ENCODE data around the gene PGM2L1.
A peak's percentile ranks its signal among the peaks of the same experiment; 100 is the strongest.
"Not testable (repeated sequence)": the region's sequence is repeated elsewhere in the genome, so short reads cannot be mapped to it uniquely, and the experiment has no call there.

The PGM2L1 gene

DNA sequence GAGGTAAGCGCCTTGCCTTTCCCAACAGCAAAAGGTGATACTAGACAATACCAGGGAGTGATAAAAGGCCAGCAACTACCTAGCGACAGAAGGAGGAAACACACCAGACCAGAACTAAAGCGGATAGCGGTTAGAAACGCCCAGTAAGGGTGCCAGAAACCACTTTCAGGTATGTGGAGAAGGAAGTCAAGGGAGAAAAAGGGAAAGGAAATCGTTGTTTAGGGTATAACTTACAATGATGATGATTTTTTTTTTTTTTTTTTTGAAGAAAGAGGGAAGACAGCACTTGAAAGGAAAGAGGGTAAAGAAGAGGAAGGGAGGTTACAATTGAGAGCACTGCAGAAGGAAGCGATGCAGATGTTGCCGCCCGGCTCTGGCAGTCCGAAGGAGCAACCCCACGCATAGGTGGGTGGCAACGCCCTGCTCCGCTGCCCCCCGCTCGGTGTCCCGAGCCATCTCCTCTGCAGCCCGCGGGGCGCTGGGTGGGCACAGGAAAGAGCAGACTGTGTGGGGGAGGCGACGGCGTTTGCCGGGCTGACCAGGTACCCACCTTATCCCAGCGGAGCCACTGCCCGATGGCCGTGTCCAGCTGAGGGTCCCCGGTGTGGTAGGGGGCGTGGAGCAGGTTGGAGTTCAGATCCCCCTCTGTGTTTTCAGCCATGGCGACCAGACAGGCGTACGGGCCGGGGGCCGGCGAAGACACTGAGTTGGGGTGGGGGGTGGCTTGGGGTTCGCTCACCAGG, 561 bp downstream of the PGM2L1 start:
- no peak for DNase-seq

DNA sequence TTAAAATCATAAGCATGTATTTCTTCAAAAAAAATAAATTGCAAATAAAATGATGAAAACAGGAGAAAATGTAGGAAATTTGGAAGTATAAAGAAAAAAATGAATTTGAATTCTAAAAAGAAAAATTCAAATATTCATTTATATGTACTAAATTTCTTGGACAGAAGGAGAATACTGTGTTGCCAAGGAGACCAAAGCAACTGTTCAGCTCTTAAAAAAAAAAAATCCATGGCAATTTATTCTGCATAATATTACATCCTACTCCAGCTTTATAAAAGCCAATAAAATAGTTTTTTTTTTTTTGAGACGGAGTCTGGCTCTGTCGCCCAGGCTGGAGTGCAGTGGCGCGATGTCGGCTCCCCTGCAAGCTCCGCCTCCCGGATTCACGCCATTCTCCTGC, 6.0 kb downstream of the PGM2L1 start:
- DNase-seq: no peak

GRCh38 chr11:74391193-74391592, 7.0 kb downstream of the PGM2L1 start:
- DNase-seq: no peak

- DNase-seq: no peak
Observed at GRCh38 chr11:74390697-74391096, 7.5 kb downstream of the PGM2L1 start.

DNA sequence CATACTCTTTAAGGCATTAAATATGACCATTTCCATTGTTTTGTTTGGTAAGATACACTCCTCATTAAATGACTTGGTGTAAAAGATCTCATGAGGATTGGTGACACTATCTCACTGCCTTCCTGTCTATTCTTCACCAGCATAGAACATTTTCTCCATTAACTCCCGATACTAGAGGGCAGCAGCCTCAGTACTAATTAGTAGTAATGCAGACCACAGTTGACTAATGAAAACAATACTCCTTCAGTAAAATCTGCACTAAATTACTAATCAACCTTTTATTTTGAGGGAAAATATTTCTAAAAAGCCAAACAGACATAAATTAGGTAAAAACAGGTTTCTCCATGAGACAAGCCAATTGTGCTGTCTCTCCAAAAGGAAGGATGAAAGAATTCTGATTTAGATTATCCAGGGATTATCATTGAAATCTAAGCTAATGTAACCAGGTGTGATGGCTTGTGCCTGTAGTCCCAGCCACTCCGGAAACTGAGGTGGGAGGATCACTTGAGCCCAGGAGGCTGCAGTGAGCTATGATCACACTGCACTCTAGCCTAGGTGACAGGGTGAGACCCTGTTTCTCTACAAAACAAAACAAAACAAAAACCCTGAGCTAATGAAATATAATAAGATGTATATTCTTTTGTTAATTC, 9.4 kb downstream of the PGM2L1 start:
- peak; percentile 9 for DNase-seq

DNA sequence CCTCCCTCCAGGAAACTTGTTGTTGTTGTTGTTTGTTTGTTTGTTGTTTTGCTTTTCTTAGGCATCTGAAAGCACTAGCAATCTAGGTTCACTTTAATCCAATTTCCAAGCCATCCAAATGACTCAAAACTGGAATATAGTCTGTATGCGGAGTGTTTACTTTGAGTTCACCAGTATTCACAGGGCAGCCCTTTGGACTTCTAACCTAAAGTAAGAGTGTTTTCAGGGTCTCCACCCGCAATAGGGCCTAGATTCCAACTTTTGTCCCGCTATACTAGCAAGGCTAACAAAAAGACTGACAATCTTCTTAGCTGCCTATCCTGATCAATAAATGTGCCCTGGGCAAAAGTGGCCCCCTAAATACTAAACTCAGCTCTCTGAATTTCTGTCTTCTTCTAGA, 13.6 kb downstream of the PGM2L1 start:
- DNase-seq: no peak

DNA sequence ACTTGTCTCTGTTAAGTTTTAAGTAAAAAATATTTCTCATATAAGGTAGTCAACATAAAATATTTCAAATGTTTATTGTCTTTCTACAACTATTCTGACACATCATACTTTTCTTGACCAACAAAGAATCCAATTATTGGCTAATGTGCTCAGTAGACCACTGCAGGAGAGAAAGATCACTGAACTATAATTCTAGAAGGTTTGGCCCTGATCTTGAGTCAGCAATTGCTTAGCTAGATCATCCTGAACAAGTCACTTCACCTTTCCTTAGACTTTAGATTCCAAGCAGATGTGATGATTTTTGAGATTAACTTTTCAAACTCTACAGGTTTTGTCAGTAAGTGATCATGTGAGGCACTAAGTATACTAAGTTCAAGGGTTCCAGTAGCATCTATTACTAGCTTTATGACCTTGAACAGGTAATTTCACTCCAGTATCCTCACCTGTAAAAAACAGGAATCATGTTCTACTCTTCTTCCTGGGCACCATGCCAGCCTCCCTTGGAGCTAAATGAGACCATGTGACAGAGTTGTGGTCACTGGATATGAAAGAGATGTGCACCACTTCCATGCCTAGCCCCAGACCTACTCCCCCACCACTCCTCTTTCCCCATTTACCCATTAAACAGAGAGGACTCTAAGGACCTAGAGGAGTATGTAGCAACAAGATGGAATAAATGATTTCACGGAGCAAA, 17.3 kb downstream of the PGM2L1 start:
- DNase-seq: no peak

GRCh38 chr11:74377689-74378088, 20.5 kb downstream of the PGM2L1 start:
- no peak for DNase-seq

- DNase-seq: no peak
Observed at GRCh38 chr11:74373382-74373781, 24.9 kb downstream of the PGM2L1 start.

- DNase-seq: peak; percentile 32
Observed at GRCh38 chr11:74371269-74372052, 26.8 kb downstream of the PGM2L1 start.

- no peak for DNase-seq
Observed at GRCh38 chr11:74370123-74370522, 28.1 kb downstream of the PGM2L1 start.

DNA sequence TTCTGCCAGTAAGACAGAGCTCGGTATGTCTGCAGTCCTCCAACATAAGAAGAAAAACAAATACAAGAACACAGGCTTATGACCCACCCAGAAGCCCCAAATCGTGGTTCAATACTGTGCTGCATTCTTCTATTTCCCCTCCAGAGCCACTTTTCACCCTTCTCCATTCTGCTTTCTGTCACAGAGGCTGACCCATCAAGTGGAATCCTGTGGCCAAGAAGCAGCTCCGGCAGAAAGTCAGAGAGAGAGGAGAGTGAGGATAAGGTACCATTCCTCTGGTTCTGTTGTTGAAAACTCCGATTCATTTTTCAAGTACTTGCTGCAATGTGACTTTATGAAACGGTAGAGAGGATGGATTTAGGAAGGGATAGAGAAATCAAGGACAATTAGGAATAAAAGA, 30.4 kb downstream of the PGM2L1 start:
- no peak for DNase-seq

DNA sequence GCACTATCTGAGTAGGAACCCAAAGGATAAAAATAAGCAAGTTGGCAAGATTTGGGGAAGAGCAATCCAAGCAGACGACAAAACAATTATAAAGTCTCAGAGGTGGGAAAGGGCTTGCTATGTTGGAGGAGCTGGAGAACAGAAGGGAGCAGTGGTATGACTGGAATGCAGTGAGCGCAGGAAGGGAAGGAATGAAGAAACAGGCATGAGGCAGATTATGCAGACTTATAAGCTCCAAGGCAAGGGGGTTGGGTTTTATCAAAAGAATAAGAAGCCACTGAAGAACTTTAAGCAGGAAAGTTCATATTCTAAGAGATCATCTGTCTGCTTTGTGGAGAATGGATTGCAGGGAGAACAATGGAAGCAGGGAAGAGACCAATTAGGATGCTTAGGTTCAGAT, 31.7 kb downstream of the PGM2L1 start:
- no peak for DNase-seq

DNA sequence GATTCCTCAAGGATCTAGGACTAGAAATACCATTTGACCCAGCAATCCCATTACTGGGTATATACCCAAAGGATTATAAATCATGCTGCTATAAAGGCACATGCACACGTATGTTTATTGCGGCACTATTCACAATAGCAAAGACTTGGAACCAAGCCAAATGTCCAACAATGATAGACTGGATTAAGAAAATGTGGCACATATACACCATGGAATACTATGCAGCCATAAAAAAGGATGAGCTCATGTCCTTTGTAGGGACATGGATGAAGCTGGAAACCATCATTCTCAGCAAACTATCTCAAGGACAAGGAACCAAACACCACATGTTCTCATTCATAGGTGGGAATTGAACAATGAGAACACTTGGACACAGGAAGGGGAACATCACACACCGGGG, 32.4 kb downstream of the PGM2L1 start:
- DNase-seq: not testable (repeated sequence)

DNA sequence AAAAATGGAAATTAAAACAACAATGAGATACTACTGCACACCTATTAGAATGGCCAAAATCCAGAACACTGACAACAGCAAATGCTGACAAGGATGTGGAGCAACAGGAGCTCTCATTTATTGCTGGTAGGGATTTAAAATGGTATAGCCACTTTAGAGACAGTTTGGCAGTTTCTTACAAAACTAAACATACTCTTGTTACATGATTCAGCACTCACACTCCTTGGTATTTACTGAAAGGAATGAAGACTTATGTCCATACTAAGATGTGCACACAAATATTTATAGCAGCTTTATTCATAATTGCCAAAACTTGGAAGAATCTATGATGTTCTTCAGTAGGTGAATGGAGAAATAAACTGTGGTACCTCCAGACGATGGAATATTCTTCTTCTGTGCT, 40.8 kb downstream of the PGM2L1 start:
- no peak for DNase-seq

DNA sequence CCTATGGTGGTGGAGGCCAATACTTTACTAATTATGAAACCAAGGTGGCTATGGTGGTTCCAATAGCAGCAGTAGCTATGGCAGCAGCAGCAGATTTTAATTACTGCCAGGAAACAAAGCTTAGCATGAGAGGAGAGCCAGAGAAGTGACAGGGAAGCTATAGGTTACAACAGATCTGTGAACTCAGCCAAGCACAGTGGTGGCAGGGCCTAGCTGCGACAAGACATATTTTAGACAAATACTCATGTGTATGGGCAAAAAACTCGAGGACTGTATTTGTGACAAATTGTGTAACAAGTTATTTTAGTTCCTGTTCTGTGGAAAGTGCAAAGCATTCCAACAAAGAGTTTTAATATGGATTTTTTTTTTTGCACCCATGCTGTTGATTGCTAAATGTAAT, 42.6 kb downstream of the PGM2L1 start:
- no peak for DNase-seq

DNA sequence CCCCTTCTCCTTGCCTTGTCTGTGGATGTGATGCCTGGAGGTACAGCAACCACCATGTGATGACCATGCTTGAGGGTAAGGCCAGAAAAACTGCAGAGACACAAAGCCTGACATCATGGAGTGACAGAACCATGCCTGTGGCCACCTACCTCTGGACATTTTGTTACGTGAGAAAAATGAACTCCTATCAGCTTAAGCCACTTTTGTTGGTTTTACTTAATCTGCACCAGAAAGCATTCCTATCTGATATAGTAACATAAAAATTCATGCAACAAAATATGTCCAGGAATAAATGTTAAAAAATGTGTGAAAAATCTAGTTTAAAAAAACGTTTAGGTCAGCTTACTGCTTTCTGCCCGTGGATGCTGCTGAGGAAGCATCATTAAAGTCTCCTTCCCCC, 44.2 kb downstream of the PGM2L1 start:
- DNase-seq: no peak

GRCh38 chr11:74347381-74347780, 50.9 kb downstream of the PGM2L1 start:
- no peak for DNase-seq

GRCh38 chr11:74345420-74345819, 52.8 kb downstream of the PGM2L1 start:
- DNase-seq: no peak

GRCh38 chr11:74341921-74342320, 56.3 kb downstream of the PGM2L1 start:
- no peak for DNase-seq

DNA sequence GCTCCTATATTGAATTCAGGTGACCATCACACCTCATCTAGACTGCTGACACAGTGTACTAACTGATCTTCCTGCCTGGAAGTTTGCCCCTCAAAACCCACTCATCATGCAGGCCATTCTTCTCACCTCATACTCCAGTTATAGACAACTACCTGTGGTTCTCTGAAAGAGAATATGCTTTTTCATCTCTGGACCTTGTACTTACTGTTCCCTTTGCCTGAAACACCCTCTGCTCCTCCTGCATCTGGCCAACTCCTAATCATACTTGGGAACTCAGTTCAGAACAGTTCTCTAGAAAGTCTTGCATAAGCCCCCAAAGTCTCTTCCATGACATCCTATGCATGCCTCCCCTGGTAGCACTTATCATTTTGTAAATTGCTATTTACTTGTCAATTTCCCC, 58.6 kb downstream of the PGM2L1 start:
- DNase-seq: no peak

- no peak for DNase-seq
Observed at GRCh38 chr11:74338963-74339362, 59.3 kb downstream of the PGM2L1 start.

- DNase-seq: no peak
Observed at GRCh38 chr11:74333193-74333592, 65.0 kb downstream of the PGM2L1 start.
